GM12873 (cell line): ENCODE data around the gene GCK.

Source experiments
- TF ChIP-seq, protein P1 (sequence below): IDR thresholded peaks from 2 replicates; pipeline ENCODE4 v1.5.1; 2012; ENCODE audit warnings: low read depth, mild to moderate bottlenecking, moderate library complexity, low read length, control low read depth; ENCODE audit not compliant: insufficient read depth; ENCODE audit errors: missing control alignments

The GCK gene

DNA sequence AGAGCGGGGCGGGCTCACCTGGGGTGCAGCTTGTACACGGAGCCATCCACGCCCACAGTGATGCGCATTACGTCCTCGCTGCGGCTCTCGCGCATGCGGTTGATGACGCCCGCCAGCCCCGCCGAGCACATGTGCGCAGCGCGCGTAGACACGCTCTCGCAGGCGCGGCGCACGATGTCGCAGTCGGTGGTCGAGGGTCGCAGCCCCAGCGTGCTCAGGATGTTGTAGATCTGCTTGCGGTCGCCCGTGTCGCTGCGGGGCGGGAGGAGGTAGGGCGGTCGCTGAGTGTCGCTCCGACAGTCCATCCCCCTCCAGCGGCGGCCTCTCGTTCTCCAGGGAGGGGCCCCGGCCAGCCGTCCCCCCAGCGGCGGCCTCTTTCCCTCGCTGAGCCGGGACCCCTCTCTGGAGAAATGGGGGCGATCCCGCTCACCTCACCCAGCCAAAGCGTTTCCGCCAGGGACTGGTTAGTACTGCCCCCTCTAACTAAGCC, 43.7 kb downstream of the GCK start:
- TF ChIP-seq, protein P1, sequence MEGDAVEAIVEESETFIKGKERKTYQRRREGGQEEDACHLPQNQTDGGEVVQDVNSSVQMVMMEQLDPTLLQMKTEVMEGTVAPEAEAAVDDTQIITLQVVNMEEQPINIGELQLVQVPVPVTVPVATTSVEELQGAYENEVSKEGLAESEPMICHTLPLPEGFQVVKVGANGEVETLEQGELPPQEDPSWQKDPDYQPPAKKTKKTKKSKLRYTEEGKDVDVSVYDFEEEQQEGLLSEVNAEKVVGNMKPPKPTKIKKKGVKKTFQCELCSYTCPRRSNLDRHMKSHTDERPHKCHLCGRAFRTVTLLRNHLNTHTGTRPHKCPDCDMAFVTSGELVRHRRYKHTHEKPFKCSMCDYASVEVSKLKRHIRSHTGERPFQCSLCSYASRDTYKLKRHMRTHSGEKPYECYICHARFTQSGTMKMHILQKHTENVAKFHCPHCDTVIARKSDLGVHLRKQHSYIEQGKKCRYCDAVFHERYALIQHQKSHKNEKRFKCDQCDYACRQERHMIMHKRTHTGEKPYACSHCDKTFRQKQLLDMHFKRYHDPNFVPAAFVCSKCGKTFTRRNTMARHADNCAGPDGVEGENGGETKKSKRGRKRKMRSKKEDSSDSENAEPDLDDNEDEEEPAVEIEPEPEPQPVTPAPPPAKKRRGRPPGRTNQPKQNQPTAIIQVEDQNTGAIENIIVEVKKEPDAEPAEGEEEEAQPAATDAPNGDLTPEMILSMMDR, result no peak

DNA sequence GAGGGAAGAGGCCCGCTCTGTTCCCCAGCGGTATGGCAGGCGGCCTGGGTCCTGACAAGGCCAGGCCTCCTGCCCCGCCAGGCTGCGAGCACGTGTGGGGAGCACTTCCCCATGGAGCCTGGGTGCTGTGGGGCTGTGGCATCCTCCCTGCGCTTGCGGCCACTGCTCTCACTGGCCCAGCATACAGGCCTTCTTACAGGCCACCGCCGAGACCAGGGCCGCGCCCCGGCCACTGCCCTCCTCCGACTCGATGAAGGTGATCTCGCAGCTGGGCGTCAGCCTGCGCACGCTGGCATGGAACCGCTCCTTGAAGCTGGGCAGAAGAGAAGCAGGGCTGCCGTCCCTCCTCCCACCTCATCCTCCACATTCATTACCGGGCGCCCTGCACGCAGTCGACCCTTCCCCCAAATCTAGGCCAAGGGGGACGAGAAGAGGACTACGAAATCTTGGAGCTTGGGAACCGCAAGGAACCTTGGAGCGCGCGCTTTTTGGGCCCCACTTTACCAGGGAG, 44.2 kb downstream of the GCK start:
- TF ChIP-seq, protein P1, result no peak

DNA sequence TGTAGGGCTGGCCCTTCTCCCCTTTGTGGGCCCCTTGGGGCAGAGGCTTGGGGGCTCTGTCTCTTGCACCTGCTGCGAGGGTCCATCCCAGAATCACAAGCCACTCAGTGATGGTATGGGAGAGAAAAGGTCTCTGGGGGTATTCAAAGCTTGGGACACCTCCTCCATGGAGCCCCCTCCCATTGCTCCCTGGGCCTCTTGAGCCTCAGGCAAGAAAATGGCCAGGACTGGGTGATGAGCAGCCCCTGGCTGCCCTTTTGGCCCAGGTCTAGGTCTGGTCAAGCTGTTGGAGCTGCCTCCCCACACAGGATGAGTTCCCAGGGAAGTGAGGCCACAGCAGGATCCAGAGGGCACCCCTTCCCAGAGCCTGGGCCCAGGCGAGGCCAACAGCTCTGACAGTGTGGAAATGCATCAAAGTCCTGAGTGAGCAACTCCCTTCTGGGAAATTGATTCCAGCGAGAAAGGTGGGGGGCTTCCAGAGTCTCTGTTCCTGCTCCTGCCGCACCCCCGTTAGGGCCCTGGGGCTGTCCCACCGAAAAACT, 44.7 kb downstream of the GCK start:
- TF ChIP-seq, protein P1, result no peak

DNA sequence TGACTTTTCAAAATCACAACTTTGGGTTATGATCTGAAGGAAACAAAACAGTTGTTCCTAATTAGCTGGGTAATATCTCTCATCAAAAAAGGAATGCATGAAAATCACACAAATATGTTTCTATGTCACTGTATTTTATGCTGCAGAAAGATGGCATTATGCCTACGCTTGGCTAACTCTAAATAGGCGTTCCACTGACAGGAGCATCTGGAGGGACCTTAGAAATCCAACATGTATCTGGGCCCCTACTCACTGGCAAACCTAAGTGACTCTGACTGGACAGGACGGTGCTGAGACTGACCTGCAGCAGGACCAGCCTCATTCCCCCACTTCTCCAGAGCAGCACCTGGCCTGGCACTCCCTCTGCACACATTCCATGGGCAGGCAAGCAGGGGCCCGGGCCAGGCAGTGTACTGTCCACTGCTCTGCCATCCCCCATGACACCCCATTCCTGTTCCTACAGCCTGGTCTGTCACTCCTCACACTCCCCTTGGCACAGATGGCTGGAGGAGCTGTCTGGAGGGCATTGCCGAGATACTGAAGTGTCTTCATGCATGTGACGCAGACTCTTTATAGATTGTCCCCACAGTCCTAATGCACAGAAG, 45.5 kb downstream of the GCK start:
- TF ChIP-seq, protein P1, result no peak

DNA sequence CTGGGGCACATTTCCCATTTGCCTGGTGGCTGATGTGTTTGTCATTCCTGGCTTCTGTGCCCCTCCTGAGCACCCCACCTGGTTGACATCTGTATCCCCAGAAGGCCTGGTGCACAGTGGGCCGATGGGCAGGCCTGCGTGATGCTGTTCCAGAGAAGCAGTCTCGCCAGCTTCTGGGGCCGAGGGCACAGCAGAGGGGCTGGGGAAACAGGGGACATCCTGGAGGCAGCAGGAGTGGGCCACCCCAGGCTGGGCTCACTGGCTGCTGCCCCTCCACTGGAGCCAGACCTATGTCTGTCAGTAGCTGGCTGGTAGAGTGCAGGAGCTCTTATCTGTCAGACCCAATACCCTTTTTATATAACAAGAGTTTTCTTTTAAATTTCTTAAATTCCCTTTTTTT, 47.2 kb downstream of the GCK start:
- TF ChIP-seq, protein P1, result no peak

DNA sequence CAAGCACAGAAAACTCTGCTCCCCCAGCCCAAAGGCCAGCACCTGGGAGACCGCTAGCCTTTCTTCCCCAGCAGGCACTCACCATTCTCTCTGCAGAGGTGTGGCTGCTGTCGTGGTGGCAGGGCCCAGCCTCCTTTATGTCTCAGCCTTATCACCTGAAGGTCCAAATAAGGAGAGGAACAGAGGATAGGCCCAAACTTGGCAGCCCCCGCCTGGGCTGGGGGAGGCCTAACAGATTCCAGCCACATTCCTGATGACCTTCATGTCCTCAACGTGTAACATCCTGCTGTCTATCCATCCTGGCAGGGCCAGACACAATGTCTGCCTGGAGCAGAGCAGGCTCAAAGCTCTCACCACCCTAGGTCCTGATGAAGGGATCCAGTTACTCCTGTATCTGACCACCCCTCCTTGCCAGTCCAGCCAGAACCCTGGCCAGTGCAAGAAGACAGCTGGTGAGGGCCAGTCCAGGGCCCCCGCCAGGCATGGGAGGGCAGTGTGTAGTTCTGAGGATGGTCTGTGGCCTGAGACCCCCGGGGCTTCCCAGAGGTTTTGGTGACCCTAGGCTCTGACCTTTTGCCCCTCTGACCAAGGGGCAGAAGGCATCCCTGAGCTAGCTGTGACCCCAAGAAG, 47.9 kb downstream of the GCK start, which contains the start of gene MYL7:
Gene MYL7 (minus strand): TSS at position 112 of the 630 bp plus-strand sequence. CDS start 27 bp downstream, at position 85.
- TF ChIP-seq, protein P1, result no peak

DNA sequence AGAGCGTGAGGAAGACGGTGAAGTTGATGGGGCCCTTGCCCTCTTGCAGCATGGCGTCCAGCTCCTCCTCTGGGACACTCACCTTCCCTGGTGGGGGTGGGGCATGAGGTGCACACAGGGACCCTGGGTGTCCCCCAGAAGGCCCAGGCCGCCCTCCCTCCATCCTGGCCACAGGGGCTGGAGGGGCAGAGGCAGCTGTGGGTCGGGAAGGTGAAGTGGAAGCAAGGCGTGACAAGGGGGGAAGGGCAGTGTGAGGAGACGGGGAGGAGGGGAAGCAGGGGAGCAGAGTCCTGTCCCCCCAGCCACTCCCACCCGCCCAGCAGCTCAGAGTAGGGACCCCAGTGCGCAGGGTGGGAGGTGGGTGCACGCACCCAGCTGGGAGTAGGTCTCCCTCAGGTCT, 48.9 kb downstream of the GCK start:
- TF ChIP-seq, protein P1, result no peak
